Thyroid gland (tissue), 4 donors: Measurements from ENCODE around the gene CAD. TPM values are rescaled to one million over a fixed set of nuclear protein-coding genes. Genes with fewer than 3 reads are reported as not detected.

Source experiments
- DNase-seq, 2 donors: peaks; one replicate each; pipeline ENCODE4 v3.0.0-alpha.2; 2019
- H3K27ac ChIP-seq, 3 donors: fragments of 200-600 bp; sonication (generic); 1 replicate in 2 of 3; 2 replicates in 1 of 3; pipeline ENCODE4 v1.5.1; 2016 to 2019; ENCODE audit warnings: mild to moderate bottlenecking in 1 of 3, moderate library complexity in 1 of 3
- H3K27me3 ChIP-seq: fragments of 200-600 bp; sonication (generic); one replicate; pipeline ENCODE4 v1.5.1; 2019
- H3K36me3 ChIP-seq, 2 donors: fragments of 200-600 bp; sonication (generic); one replicate each; pipeline ENCODE4 v1.5.1; 2016 to 2019
- H3K4me1 ChIP-seq, 2 donors: fragments of 200-600 bp; sonication (generic); one replicate each; pipeline ENCODE4 v1.5.1; 2017 to 2019
- H3K4me3 ChIP-seq, 3 donors: fragments of 200-600 bp; sonication (generic); replicated peaks in 1 of 3; 1 replicate in 2 of 3; 2 replicates in 1 of 3; pipeline ENCODE4 v1.5.1; 2016; ENCODE audit warnings: mild to moderate bottlenecking in 1 of 3
- H3K9me3 ChIP-seq: fragments of 200-600 bp; sonication (generic); one replicate; pipeline ENCODE4 v1.5.1; 2017
- CTCF ChIP-seq, 6 experiments: fragments of 200-600 bp in 3 of 6; fragments of 450-650 bp in 3 of 6; sonication (generic) in 3 of 6; IDR thresholded peaks; one replicate each; pipeline ENCODE4 v1.5.1; 2016 to 2019; ENCODE audit warnings: antibody characterized with exemption in 6 of 6, mild to moderate bottlenecking in 2 of 6, inconsistent platforms in 1 of 6, moderate library complexity in 1 of 6
- POLR2A ChIP-seq, 2 donors: fragments of 450-650 bp; IDR thresholded peaks; one replicate each; pipeline ENCODE4 v1.6.1; 2017; ENCODE audit warnings: antibody characterized with exemption in 2 of 2, mild to moderate bottlenecking in 2 of 2, moderate library complexity in 1 of 2
- WGBS, 2 donors: methylation state at CpG; one replicate each; pipeline ENCODE4 v1.1.5; 2017; 5-methylcytosine and 5-hydroxymethylcytosine counted together
- intact Hi-C: fragments of 100-400 bp; cut with DNase I; formaldehyde crosslinking; loops from one replicate; pipeline ENCODE4 v1.15.1; 2023
- total RNA-seq, 4 donors: library from RNA; depleted of rRNA; stranded (reverse); fragments of >200 nt; gene quantifications; one replicate each; pipeline ENCODE4 v1.2.3, GENCODE V29; 2016

CAD gene
- total RNA-seq, 4 donors from 2014 or later, result 16.5 to 31.9 (median 28.2) TPM

GRCh38 chr2:27182346-27182745 lies 34.8 kb upstream of the CAD start:
- no peak for TF ChIP-seq POLR2A (IDR thresholded peaks at IDR 0.05)
- TF ChIP-seq CTCF (IDR thresholded peaks at IDR 0.05), result no peak
- Histone ChIP-seq H3K4me3 (no peak overlapping the region), H3K27ac (peak overlapping the region in 1 of 3 donors; percentile 57), H3K4me1 (peaks cover 0 to 25% of the 10 kb centered on the region in 2 donors), H3K36me3 (no peaks in the 10 kb centered on the region), H3K9me3 (no peaks in the 10 kb centered on the region), H3K27me3 (no peaks in the 10 kb centered on the region)
- 67 to 69% methylated on average over 4 of the region's 4 CpGs for WGBS, 2 donors
- DNase-seq, result no peak
- intact Hi-C loops, result no loop called here

GRCh38 chr2:27184115-27184514 lies 33.1 kb upstream of the CAD start:
- Histone ChIP-seq H3K27ac (peak overlapping the region in 2 of 3 donors; percentile 59 to 62), H3K4me1 (peaks cover 0 to 25% of the 10 kb centered on the region in 2 donors), H3K4me3 (no peak overlapping the region), H3K27me3 (no peaks in the 10 kb centered on the region), H3K9me3 (no peaks in the 10 kb centered on the region), H3K36me3 (no peaks in the 10 kb centered on the region)
- no peak for DNase-seq
- TF ChIP-seq CTCF (IDR thresholded peaks at IDR 0.05), result no peak
- intact Hi-C loops, result no loop called here
- WGBS, 2 donors, result 55 to 76% methylated on average over 4 of the region's 4 CpGs

GRCh38 chr2:27185331-27186026 lies 31.7 kb upstream of the CAD start:
- intact Hi-C loops, result no loop called here
- no peaks in the 10 kb centered on the region for H3K9me3 ChIP-seq
- peak overlapping the region in 2 of 3 donors; percentile 59 to 62 for H3K27ac ChIP-seq
- no peaks in the 10 kb centered on the region for H3K27me3 ChIP-seq
- TF ChIP-seq CTCF (IDR thresholded peaks at IDR 0.05) (no peak), POLR2A (IDR thresholded peaks at IDR 0.05) (no peak)
- no peaks in the 10 kb centered on the region for H3K36me3 ChIP-seq
- DNase-seq, result peak; percentile 10 to 11
- no peak overlapping the region for H3K4me3 ChIP-seq
- peaks cover 0 to 17% of the 10 kb centered on the region in 2 donors for H3K4me1 ChIP-seq
- 39 to 47% methylated on average over 6 of the region's 6 CpGs for WGBS, 2 donors

GRCh38 chr2:27186613-27187345 lies 30.4 kb upstream of the CAD start:
- no peaks in the 10 kb centered on the region for H3K27me3 ChIP-seq

More at GRCh38 chr2:27186613-27187345, 30.4 kb upstream of the CAD start:
- peaks cover 0 to 9% of the 10 kb centered on the region in 2 donors for H3K4me1 ChIP-seq
- peak overlapping the region in 1 of 3 donors; percentile 27 for H3K27ac ChIP-seq
- H3K4me3 ChIP-seq, result no peak overlapping the region
- no peak for DNase-seq
- no peaks in the 10 kb centered on the region for H3K36me3 ChIP-seq
- TF ChIP-seq POLR2A (IDR thresholded peaks at IDR 0.05), result no peak
- no peak for TF ChIP-seq CTCF (IDR thresholded peaks at IDR 0.05)
- 69 to 73% methylated on average over 6 of the region's 6 CpGs for WGBS, 2 donors
- no peaks in the 10 kb centered on the region for H3K9me3 ChIP-seq
- intact Hi-C loops, result no loop called here
